Ovary (tissue), 3 donors: Measurements from ENCODE around the gene COL6A3.

ENCODE experiments used
- CTCF ChIP-seq, 3 donors: fragments of 450-650 bp in 2 of 3; fragments of 200-600 bp in 1 of 3; IDR thresholded peaks; one replicate each; pipeline versions ENCODE4 v1.5.1 to v1.8.0; 2016 to 2022; ENCODE audit warnings: antibody characterized with exemption in 3 of 3, mild to moderate bottlenecking in 1 of 3
- POLR2A ChIP-seq: fragments of 450-650 bp; IDR thresholded peaks from one replicate; pipeline ENCODE4 v1.6.1; 2017; ENCODE audit warnings: antibody characterized with exemption, mild to moderate bottlenecking, moderate library complexity
- donor health status: DM: no; HTN: no; CAD: no.

- no peak for TF ChIP-seq CTCF (IDR thresholded peaks at IDR 0.05)
- TF ChIP-seq POLR2A = no peak
Measured at GRCh38 chr2:237446338-237446665, 32.3 kb upstream of the COL6A3 start.
